Right atrium auricular region (tissue), 2 donors: ENCODE measurements around the gene SOX13. TPM values are rescaled to one million over a fixed set of nuclear protein-coding genes. Genes with fewer than 3 reads are reported as not detected.

ENCODE experiments used
- DNase-seq: peaks from one replicate; pipeline ENCODE4 v3.0.0-alpha.2; 2019; ENCODE audit warnings: low spot score
- H3K27ac ChIP-seq, 2 donors: fragments of 200-600 bp; sonication (generic); 1 replicate in 1 of 2; 2 replicates in 1 of 2; pipeline ENCODE4 v1.5.1; 2016 to 2019
- H3K27me3 ChIP-seq, 2 donors: fragments of 200-600 bp; sonication (generic); one replicate each; pipeline versions ENCODE4 v1.5.1 to v1.6.0; 2017 to 2019
- H3K36me3 ChIP-seq: fragments of 200-600 bp; sonication (generic); one replicate; pipeline ENCODE4 v1.5.1; 2016
- H3K4me1 ChIP-seq, 2 donors: fragments of 200-600 bp; sonication (generic); one replicate each; pipeline versions ENCODE4 v1.5.1 to v1.6.0; 2017 to 2019
- H3K4me3 ChIP-seq, 2 donors: fragments of 200-600 bp; sonication (generic); 1 replicate in 1 of 2; 2 replicates in 1 of 2; pipeline ENCODE4 v1.5.1; 2017 to 2019; ENCODE audit warnings: mild to moderate bottlenecking in 1 of 2, moderate library complexity in 1 of 2
- H3K9me3 ChIP-seq, 2 donors: fragments of 200-600 bp; sonication (generic); one replicate each; pipeline ENCODE4 v1.5.1; 2019
- total RNA-seq, 2 donors: library from RNA; depleted of rRNA; stranded (reverse); fragments of >200 nt; gene quantifications; one replicate each; pipeline ENCODE4 v1.1.0, GENCODE V29; 2016
- TF ChIP-seq, protein P1 (sequence below), 2 donors: fragments of 200-600 bp; sonication (generic); IDR thresholded peaks; one replicate each; pipeline ENCODE4 v1.5.1; 2019; ENCODE audit warnings: antibody characterized with exemption in 2 of 2

Gene SOX13
- total RNA-seq, 2 donors from 2014 or later = 7.9 to 8.6 TPM

DNA sequence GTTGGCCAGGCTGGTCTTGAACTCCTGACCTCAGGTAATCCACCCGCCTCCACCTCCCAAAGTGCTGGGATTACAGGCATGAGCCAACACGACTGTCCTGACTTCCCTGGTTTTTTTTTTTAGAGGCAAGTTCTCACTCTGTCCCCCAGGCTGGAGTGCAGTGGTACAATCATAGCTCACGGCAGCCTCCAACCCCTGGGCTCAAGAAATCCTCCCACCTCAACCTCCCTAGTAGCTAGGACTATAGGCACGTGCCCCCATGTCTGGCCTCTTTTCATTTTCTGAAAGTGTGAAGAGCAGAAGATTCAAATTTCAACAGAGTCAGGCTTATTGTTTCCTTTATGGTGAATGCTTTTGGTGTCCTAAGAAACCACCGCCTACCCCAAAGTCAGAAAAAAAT lies 21.7 kb upstream of the SOX13 start:
- Histone ChIP-seq H3K4me3 (no peak overlapping the region), H3K27me3 (no peaks in the 10 kb centered on the region), H3K27ac (no peak overlapping the region), H3K36me3 (no peaks in the 10 kb centered on the region), H3K9me3 (no peaks in the 10 kb centered on the region), H3K4me1 (no peaks in the 10 kb centered on the region)
- DNase-seq = no peak
- TF ChIP-seq, protein P1, sequence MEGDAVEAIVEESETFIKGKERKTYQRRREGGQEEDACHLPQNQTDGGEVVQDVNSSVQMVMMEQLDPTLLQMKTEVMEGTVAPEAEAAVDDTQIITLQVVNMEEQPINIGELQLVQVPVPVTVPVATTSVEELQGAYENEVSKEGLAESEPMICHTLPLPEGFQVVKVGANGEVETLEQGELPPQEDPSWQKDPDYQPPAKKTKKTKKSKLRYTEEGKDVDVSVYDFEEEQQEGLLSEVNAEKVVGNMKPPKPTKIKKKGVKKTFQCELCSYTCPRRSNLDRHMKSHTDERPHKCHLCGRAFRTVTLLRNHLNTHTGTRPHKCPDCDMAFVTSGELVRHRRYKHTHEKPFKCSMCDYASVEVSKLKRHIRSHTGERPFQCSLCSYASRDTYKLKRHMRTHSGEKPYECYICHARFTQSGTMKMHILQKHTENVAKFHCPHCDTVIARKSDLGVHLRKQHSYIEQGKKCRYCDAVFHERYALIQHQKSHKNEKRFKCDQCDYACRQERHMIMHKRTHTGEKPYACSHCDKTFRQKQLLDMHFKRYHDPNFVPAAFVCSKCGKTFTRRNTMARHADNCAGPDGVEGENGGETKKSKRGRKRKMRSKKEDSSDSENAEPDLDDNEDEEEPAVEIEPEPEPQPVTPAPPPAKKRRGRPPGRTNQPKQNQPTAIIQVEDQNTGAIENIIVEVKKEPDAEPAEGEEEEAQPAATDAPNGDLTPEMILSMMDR (IDR thresholded peaks at IDR 0.05) = no peak

DNA sequence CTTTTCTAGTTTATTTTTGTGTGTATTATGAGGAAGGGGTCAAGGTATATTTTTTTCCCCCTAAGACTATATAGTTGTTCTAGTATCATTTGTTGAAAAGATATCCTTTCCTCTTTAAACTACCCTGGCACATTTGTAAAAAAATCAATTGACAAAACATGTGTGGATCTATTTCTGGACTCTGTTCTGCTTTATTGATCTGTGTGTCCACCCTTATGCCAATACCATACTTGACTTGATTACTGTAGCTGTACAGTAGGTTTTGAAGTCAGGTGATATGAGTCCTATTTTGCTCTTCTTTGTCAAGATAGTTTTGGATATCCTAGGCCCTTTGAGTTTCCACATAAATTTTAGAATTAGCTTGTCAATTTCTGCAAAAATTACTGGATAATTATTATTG lies 21.2 kb upstream of the SOX13 start:
- H3K27ac ChIP-seq = no peak overlapping the region
- H3K27me3 ChIP-seq = no peaks in the 10 kb centered on the region
- H3K9me3 ChIP-seq = no peaks in the 10 kb centered on the region
- H3K36me3 ChIP-seq = no peaks in the 10 kb centered on the region
- H3K4me3 ChIP-seq = no peak overlapping the region
- H3K4me1 ChIP-seq = no peaks in the 10 kb centered on the region
- TF ChIP-seq, protein P1 (IDR thresholded peaks at IDR 0.05) = no peak
- no peak for DNase-seq

DNA sequence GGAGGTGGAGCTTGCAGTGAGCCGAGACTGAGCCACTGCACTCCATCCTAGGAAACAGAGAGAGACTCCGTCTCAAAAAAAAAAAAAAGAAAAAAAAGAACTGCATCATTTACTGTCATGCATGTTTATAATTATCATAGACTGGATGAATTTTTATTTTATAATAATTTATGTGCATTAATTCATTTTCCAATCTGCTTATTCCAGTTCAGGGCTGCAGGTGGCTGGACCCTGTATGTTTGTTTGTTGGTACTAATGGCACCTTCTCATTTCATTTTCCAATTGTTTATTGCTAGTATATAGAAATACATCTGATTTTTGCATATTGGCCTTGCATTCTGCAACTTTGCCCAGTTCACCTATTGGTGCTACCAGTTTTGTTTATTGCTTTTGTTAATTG lies 19.0 kb upstream of the SOX13 start:
- Histone ChIP-seq H3K27me3 (no peaks in the 10 kb centered on the region), H3K4me1 (no peaks in the 10 kb centered on the region), H3K27ac (no peak overlapping the region), H3K36me3 (no peaks in the 10 kb centered on the region), H3K9me3 (no peaks in the 10 kb centered on the region), H3K4me3 (no peak overlapping the region)
- TF ChIP-seq, protein P1 (IDR thresholded peaks at IDR 0.05) = no peak
- no peak for DNase-seq

DNA sequence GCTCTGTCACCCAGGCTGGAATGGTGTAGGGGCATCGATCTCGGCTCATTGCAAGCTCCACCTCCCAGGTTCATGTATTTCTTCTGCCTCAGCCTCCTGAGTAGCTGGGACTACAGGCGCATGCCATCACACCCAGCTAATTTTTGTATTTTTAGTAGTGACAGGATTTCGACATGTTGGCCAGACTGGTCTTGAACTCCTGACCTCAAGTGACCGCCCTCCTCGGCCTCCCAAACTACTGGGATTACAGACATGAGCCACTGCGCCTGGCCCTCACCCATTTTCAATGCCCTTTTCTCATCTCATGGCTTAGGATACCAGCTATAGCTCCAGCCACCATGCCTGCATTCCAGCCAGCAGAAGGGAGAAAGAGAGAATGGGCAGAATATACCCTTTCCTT lies 12.9 kb upstream of the SOX13 start:
- Histone ChIP-seq H3K4me3 (no peak overlapping the region), H3K4me1 (no peaks in the 10 kb centered on the region), H3K9me3 (no peaks in the 10 kb centered on the region), H3K27ac (no peak overlapping the region), H3K27me3 (no peaks in the 10 kb centered on the region), H3K36me3 (no peaks in the 10 kb centered on the region)
- TF ChIP-seq, protein P1 (IDR thresholded peaks at IDR 0.05) = no peak
- no peak for DNase-seq

DNA sequence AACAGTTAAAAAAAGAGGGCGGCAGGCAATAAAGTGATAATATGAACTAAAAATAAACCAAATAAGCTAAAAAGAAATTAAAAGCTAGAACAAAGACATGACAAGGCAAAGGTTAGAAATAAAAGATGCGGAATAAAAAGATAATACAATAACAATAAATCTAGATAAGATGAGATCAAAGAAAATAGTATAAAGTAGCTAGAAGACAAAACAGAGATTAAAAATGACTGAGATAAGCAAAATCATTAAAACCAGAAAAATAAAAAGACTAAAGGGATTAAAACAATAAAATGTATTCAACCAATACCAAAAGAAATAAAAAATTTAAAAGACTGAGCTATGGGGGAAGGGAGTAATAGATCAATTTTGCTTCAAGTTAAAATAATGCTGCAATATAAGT lies 10.8 kb upstream of the SOX13 start:
- H3K4me1 ChIP-seq = peaks cover 0 to 10% of the 10 kb centered on the region in 2 donors
- H3K36me3 ChIP-seq = no peaks in the 10 kb centered on the region
- H3K4me3 ChIP-seq = no peak overlapping the region
- no peaks in the 10 kb centered on the region for H3K9me3 ChIP-seq
- no peak for DNase-seq
- TF ChIP-seq, protein P1 (IDR thresholded peaks at IDR 0.05) = no peak
- no peak overlapping the region for H3K27ac ChIP-seq
- H3K27me3 ChIP-seq = no peaks in the 10 kb centered on the region

DNA sequence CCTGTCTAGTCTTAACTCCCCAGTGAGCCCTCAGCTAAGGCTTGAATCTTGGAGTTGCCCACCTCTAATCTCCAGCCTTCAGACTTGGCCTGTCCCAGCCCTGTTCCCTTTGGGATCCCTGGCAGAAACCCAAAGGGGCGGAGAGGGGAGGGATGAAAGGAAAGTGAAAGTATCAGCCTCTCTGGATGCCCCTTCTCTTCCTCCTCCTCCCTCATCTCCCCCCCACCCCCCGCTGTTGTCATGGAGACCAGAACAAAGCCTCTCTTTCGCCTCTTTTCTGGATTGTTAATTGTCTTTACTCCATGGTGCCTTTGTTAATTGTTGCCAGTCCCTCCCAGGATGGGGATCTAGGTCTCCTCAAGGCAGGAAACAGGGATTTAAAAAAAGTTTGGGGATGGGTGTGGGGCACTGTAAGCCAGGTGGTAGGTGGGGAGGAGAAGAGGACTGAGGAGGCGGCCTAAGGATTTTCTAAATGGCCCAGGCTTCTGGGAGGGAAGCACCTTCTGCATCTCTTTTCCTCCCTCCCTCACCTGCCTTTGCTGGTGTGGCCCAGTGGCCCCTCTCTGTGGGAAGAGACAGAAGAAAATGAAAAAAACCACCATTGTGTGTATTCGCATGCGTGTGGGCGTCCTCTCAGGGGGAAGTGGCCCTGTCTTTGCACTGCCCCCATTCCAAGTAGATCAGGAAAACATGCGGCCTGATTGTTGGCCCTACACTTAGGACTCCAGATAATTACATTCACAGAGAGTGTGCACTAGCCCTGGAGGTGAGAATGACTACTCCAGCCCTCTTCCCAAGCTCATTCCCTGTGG lies 7.5 kb upstream of the SOX13 start:
- TF ChIP-seq, protein P1 (IDR thresholded peaks at IDR 0.05) = no peak
- Histone ChIP-seq H3K36me3 (no peaks in the 10 kb centered on the region), H3K9me3 (no peaks in the 10 kb centered on the region), H3K27me3 (no peaks in the 10 kb centered on the region), H3K4me3 (no peak overlapping the region), H3K27ac (no peak overlapping the region), H3K4me1 (peaks cover 0 to 10% of the 10 kb centered on the region in 2 donors)
- no peak for DNase-seq
